Kasumi-1 (cell line): Measurements from ENCODE around the gene RUNX1.

Source experiments
- DNase-seq, 2 experiments: peaks; one replicate each; lab custom pipeline; 2025; lab: John Stamatoyannopoulos, UW

RUNX1 gene

GRCh38 chr21:35048706-35049617 is at the start of gene RUNX1:
TSS of gene RUNX1 (minus strand) at chr21:35049302.
- peak; percentile 97 to 98 for DNase-seq

GRCh38 chr21:35097525-35097924 is 48.4 kb upstream of the RUNX1 start:
- DNase-seq: no peak

GRCh38 chr21:35096959-35097358 is 47.9 kb upstream of the RUNX1 start:
- DNase-seq: no peak

GRCh38 chr21:35095859-35096291 is 46.8 kb upstream of the RUNX1 start:
- DNase-seq: no peak

- DNase-seq: no peak
Measured at GRCh38 chr21:35093514-35093913, 44.4 kb upstream of the RUNX1 start.

GRCh38 chr21:35091496-35091895 is 42.4 kb upstream of the RUNX1 start:
- DNase-seq: no peak

- no peak for DNase-seq
Measured at GRCh38 chr21:35090403-35090802, 41.3 kb upstream of the RUNX1 start.

- DNase-seq: no peak
Measured at GRCh38 chr21:35088319-35088771, 39.2 kb upstream of the RUNX1 start.

GRCh38 chr21:35086357-35086756 is 37.3 kb upstream of the RUNX1 start:
- no peak for DNase-seq

- DNase-seq: no peak
Measured at GRCh38 chr21:35084869-35085268, 35.8 kb upstream of the RUNX1 start.

- no peak for DNase-seq
Measured at GRCh38 chr21:35083246-35083645, 34.1 kb upstream of the RUNX1 start.

- no peak for DNase-seq
Measured at GRCh38 chr21:35081861-35082260, 32.8 kb upstream of the RUNX1 start.

GRCh38 chr21:35079181-35079580 is 30.1 kb upstream of the RUNX1 start:
- no peak for DNase-seq

GRCh38 chr21:35077975-35078374 is 28.9 kb upstream of the RUNX1 start:
- no peak for DNase-seq

GRCh38 chr21:35077466-35077865 is 28.4 kb upstream of the RUNX1 start:
- no peak for DNase-seq

- DNase-seq: no peak
Measured at GRCh38 chr21:35075546-35075945, 26.4 kb upstream of the RUNX1 start.

- DNase-seq: no peak
Measured at GRCh38 chr21:35072960-35073359, 23.9 kb upstream of the RUNX1 start.

GRCh38 chr21:35072557-35072956 is 23.5 kb upstream of the RUNX1 start:
- no peak for DNase-seq

- no peak for DNase-seq
Measured at GRCh38 chr21:35071347-35071746, 22.2 kb upstream of the RUNX1 start.

GRCh38 chr21:35070436-35070835 is 21.3 kb upstream of the RUNX1 start:
- no peak for DNase-seq

GRCh38 chr21:35066824-35067223 is 17.7 kb upstream of the RUNX1 start:
- no peak for DNase-seq

- DNase-seq: no peak
Measured at GRCh38 chr21:35063428-35064172, 14.5 kb upstream of the RUNX1 start.

GRCh38 chr21:35062016-35062415 is 12.9 kb upstream of the RUNX1 start:
- no peak for DNase-seq
